Mammary epithelial cell (primary cell): Measurements from ENCODE around the gene DCAF4L1.

ENCODE experiments used
- EZH2 ChIP-seq: IDR thresholded peaks from 2 replicates; pipeline ENCODE4 v1.6.1; 2012; ENCODE audit warnings: low read length, inconsistent platforms, borderline replicate concordance
- TF ChIP-seq, protein P1 (sequence below), 2 donors: IDR thresholded peaks in 1 of 2; conservative IDR thresholded peaks in 1 of 2; 2 replicates each; pipeline ENCODE4 v1.5.1; 2011 to 2012; ENCODE audit warnings: inconsistent platforms in 2 of 2, low read length in 2 of 2, mild to moderate bottlenecking in 2 of 2, control low read depth in 1 of 2, low read depth in 1 of 2; ENCODE audit not compliant: insufficient read depth in 1 of 2; ENCODE audit errors: extremely low read depth in 1 of 2

DNA sequence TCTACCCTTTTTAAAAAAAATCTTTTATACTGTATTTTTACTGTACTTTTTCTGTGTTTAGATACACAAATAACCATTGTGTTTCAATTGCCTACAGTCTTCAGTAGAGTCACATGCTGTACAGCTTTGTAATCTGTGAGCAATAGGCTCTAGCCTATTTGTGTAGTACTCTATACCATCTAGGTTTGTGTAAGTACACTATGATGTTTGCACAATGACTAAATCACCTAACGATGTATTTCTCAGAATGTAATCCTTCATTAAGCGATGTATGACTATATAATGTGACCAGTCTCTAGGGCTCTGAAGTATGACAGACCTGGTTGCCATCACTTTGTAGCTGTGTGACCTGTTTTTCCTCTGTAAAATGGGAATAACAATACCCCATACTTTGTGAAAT is 14.2 kb upstream of the DCAF4L1 start:
- TF ChIP-seq, protein P1, sequence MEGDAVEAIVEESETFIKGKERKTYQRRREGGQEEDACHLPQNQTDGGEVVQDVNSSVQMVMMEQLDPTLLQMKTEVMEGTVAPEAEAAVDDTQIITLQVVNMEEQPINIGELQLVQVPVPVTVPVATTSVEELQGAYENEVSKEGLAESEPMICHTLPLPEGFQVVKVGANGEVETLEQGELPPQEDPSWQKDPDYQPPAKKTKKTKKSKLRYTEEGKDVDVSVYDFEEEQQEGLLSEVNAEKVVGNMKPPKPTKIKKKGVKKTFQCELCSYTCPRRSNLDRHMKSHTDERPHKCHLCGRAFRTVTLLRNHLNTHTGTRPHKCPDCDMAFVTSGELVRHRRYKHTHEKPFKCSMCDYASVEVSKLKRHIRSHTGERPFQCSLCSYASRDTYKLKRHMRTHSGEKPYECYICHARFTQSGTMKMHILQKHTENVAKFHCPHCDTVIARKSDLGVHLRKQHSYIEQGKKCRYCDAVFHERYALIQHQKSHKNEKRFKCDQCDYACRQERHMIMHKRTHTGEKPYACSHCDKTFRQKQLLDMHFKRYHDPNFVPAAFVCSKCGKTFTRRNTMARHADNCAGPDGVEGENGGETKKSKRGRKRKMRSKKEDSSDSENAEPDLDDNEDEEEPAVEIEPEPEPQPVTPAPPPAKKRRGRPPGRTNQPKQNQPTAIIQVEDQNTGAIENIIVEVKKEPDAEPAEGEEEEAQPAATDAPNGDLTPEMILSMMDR (conservative IDR thresholded peaks at IDR 0.05 in 1 of 2, IDR thresholded peaks at IDR 0.05 in 1 of 2; ENCODE audit: extremely low read depth in 1 of 2, insufficient read depth in 1 of 2, low read depth in 1 of 2, low read length in 2 of 2): no peak
- no peak for TF ChIP-seq EZH2
